Colon (tissue), 2 donors: ENCODE results near the gene ASIC2.

ENCODE experiments used
- FAIRE-seq: peaks from 2 replicates; lab custom pipeline; 2012; peaks lifted over from hg19 to GRCh38; lab: Jason Lieb, UNC
- donor health status: control.
- donor health status: control.

Gene ASIC2

DNA sequence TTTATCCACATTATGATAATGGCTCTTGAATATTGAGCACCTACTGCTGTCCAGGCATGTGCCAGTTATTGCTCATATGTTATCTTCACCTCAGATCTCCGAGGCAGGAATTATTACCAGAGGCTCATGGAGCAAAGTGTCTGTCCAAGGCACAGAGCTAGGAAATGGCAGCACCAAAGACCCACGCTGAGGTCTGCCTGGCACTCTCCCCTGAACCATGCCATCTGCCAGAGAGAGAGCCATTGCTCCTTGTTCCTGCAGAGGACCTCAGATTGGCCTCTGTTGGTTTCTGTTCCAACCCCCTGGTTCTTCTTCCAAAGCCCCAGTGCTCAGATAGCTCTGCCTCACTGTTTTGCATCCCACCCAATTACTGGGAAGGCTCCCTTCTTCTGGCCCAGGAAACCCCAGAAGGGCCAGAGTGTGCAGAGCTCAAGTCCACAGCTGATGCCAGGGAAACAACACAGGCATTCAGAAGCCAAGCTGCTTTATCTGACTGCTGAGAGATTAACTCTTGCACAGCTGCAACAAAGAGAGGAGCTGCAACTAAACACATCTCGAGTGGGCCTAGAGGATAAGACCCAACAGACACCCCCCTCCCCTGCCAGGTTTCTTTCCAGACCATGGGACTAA lies 5.9 kb downstream of the ASIC2 start:
- FAIRE-seq: no peak

DNA sequence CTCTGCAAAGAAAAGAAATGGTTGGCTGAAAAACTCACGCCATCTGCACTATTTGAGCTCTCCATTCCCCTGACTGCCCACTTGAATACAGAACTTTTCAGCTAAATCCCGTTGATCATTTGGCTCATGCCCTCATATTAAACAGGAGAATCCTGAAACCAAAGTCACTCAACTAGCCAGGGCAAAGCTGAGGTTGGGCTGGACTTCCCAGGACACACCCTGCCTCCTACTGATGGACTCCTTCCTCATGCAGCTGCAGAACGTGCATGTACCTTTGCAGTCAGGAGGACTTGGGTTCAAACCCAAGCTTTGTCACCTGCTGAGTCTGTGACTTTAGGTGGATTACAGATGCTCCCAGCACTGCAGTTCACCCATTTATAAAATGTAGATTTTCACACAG lies 7.7 kb downstream of the ASIC2 start:
- FAIRE-seq: no peak

DNA sequence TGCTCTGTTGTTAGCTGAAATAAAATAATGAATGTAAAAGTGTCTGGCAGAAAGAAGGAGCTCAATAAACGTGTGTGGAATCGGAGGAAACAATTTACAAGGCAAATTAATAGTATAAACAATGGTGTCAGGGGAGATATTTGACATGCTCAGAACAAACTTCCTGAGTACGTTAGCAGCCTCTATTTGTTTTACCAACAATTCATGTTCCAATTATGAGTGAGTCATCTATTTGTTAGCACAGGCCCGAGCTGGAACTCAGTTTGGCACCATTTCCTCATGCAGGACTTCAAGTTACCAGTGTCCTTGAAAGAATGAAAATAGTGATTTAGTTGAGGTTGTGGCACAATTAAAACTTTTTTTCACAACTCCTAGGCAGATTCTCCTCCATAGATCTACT lies 9.1 kb downstream of the ASIC2 start:
- no peak for FAIRE-seq

DNA sequence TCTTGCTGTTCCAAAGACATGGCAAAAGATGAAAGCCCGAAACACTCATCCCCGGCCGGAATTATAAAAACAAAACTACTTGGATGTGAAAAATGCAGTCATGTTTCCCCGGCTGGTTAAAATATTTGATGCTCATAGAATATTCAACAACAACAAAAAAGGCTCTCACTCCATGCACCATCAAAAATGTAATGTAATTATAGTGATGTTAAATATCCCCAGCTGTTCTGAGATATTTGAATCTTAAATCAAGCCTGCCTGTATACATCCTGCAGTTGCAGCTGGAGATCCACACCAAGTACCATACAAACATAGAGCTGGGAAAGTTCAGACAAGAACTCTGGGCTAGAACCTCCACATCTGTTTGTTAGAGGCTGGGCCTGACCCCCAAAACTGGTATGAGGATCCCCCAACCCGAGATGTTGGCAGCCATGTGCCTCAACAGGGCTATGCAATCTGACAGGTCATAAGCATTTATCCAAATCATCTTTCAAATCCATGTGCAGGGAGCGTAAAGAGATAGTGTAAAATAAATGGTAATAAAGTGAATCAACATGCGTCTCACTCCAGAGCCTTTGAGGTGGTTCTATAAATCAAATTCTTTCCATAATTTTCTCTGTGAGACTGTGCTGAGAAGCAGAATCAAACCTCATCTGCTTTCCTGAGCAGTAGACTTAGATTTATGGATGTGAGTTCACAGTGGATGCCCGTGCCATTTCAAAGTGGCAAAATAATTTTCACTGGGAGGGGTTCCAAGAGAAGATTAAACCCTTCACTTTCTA lies 12.7 kb downstream of the ASIC2 start:
- FAIRE-seq: no peak

DNA sequence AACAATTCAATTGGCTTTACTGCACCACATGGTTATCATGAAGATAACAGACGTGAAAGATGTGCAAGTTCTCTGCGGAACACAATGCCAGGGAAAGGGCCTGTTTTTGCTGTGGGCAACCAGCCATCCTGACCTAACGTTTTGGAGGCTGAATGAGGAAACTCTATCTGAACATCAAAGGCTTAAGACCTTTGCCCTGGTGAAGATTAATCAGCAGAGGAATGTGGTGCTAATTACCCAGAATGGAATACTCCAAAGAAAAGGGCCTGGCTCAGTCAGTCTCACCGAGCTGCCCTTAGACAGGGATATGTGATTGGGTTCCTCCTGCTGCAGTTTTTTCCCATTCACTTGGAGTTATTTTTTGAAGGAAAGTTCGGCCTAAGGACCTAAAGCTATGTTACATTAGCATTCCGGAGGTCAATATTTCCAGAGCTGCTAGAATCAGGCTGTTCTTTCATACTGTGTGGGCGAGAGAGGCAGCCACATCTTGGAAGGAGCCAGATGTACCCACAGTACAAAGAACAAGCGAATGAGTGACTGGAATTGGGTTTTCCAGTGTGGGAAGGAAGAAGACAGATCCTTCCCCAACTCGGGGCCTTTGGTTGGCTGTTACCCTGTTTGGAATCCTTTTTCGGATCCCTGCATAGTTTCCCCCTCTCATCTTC lies 15.5 kb downstream of the ASIC2 start:
- no peak for FAIRE-seq

DNA sequence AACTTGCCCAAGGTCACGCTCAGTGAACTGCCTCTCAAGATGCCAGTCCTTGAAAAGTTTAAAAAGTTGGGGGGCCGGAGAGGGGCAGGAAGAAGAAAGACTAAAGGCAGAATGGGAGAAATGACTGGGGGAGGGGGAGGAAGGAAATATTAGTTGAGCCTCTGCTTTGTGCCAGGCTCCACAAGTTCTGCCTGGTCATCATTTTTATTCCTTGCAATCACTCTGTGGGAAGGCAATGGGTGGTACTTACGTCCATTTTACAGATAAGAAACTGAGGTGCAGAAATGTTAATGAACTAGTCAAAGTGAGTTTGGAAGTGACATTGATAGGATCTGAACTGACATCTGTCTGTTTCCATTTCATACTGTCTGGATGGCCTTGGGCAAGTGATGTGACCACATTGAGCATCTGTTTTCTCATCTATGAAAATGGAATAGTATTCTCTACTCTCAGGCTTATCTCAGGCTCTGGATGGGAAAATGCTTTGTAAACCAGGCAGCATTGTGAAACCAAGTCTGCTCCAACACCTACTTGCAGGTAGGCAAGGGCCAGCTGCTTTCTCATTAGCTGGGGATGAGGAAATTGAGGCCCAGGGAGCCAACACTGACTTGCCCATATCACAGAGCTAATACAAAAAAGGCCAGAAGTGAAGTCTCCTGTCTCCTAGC lies 19.2 kb downstream of the ASIC2 start:
- no peak for FAIRE-seq

DNA sequence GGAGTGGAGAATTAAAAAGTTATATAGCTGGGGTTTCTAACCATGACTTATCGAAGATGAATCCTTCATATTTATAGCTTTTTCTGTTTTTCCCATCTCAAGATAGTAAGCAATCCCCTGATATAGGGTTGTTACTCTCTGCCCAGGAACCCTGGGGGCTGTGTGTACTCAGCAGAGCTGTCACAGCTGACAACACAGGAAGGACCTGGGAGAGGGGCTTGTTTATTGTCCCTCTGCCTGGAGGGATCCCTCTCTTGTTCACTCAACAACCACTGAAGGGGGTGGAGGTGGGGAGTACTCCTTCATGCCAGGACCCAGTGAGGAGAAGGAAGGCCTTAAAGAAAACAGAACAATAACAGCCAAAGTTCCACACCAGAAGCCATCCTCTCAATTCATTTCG lies 19.8 kb downstream of the ASIC2 start:
- FAIRE-seq: no peak

DNA sequence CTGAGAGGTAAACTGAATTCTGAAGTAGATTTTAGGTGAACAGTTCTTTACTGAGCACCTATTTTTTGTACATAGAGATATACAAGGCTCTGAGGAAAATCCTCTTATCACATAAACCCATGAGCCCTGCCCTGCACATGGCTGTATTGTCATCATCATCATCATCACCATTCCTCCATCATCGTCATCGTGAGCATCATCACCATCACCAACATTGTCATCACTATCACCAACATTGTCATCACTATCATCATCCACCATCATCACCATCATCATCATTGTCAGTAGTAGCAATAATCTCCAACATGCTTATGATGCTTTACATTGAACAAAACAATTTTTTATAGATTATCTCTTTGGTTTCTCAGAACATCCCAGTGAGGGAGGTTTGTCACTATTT lies 20.7 kb downstream of the ASIC2 start:
- no peak for FAIRE-seq

DNA sequence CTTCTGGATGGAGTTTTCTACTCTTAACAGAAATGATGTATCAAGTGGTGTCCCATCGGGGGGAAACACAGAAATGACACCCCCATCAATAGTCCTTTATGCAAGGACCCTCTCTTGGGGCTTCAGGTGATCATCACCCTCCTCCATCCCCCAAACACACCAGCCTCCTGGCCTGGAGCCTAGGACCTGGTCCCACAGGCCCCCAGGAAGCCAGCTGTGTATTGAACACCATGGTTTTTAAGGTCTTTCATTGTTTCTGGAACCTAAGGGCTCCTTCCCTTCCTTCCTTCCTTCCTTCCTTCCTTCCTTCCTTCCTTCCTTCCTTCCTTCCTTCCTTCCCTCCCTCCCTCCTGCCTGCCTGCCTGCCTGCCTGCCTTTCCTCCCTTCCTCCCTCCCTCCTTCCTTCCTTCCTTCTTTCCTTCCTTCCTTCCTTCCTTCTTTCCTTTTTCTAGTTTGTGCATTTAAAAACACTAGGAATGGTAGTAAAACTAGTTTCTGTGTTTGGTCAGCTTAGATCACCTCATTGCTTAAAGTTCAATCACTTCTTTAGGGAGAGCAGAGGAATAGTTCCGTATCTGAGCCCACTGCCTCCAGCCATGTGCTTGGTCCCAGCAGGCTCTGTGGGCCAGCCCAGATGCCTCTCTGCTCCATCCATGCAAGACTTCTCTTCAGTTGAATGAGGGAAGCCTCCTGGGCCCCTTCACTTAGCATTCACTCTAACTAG lies 23.6 kb downstream of the ASIC2 start:
- FAIRE-seq: no peak

DNA sequence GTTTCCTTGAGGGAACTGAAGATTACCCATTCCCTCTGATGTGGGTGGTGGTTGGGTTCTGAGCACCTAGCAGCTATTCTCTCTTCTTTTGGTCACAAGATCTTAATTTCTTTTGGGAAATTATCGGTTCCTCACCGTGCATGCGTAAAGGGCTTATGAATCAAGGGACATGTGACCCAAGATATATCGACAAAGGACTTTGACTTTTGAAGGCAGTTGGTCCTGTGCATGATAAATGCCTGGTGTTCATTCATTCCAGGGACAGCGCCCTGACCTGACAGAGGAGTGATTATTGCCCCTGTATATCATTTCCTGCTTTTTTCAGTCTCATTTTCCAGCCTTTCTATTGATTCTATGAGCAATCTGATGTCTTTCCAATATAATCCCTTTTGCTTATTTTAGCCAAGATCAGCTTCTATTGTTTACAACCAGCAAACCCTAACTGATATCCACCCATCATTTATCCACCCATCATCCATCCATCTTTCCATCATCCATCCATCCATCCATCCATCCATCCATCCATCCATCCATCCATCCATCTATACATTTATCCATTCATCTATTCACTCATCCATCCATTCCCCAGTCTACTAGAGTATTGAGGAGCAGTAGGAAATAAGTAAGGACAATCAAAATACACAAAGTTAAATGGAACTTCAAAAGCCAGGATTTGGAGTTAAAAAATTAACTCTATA lies 25.1 kb downstream of the ASIC2 start:
- no peak for FAIRE-seq

DNA sequence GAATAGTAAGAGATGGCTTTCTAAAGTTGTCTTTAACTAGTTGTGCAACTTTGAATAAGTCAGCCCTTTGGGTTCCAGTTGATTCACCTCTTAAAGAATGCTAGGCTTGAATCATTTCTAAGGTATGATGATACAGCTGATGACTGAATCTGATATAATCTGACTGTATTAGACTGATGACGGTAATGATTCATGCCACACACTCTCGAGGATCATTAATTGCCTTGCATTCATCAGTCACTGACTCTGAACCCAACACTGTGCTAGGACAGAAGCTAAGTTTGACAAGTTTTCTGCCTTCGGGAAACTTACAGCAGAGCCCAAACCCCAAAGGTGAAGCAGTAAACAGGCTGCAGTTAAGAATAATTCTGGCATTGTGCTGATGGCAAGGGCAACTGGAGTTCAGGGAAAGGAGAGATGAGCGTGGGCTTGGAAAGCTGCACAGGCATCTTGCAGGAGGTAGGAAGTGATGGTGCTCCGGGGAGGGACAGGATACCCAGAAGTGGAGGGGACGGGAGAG lies 25.8 kb downstream of the ASIC2 start:
- no peak for FAIRE-seq

DNA sequence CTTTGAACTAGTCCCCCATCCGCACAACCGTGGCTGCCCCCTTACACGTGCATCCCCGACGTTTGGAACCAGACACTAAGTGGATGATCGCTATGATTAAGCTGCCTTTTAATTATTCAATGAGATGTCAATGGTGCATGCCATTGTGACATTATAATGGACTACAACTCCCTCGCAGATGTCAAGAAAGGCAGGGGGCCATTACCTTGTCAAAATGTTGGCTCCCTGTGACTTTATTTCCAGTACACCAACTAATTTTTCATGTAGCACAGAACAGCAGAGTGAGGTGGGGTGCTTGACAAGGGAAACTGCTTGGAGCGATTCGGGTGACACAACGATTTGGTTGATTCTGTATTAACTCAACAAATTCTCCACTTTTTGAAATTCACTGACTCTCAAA lies 26.5 kb downstream of the ASIC2 start:
- no peak for FAIRE-seq

DNA sequence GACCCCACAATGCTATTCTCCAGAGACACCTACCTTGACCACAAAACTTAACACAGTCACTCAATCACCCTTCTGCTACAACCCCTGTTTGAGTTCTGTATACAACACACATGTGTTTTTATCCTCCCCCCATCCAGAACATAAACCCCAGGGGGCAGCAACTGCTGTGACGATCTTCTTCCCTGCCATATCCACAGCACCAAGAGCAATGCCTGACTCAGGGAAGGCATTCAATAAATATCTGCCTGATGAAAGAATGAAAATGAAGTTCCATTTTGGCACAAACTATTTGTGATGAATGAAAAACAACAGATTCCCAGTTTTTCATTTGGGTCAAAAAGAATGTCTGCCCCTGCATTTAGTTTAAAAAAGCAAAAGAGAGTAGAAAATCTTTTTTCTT lies 27.0 kb downstream of the ASIC2 start:
- no peak for FAIRE-seq

DNA sequence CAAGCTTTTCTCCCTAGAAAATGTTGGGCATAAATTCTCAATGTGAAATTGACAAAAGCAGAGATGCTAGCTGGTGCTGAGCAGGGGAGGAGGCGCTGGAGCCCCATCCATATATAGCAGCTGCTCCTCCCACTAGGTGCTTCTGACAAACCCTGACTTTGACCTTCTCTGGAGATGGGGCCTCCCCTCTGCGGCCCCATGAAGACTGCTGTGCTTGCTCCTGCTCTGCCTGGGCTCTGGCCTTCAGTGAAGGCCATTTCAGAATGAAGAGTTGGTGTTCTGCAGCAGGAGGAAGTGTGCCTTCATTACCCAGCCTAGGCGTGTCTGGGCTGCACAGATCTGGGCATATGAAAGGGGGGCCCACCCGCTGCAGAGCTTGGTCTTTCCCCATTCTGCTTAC lies 29.7 kb downstream of the ASIC2 start:
- no peak for FAIRE-seq

DNA sequence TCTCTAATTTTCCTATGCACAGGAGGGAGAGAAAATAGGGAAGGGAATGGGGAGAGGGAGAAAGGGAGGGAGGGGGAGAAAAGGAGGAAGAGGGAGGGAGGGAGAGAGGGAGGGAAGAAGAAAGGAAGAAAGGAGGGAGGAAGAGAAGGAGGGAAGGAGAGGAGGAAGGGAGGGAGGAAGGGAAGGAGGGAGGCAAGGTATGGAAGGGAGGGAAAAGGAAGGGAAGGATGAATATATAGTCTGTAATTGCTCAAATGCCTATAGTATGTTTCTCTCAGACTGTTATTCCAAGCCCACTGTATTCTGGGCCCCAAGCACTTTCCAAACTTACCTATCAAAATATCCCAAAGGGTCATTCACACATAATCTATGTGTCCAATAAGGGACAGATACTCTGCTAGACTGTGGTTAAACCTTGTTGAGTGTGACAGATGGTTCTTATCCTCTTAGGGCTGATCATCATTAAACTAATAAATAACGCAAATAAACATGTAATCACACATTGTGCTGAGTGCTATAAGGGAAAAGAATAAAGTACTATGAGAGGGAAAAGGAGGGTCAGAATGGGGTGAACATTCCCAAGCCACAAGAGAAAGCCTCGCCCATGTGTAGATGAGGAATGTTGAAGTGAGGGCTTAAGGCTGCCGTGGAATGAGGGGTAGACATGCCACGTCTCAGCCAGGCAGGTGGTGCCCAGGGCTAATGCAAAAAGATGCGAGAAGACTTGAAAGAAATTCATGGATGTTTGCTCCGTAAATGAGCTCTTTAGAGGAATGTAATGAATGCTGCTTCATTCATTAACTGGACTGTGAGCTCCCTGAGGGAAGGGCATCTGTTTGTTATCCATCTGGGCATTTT lies 30.6 kb downstream of the ASIC2 start:
- no peak for FAIRE-seq

DNA sequence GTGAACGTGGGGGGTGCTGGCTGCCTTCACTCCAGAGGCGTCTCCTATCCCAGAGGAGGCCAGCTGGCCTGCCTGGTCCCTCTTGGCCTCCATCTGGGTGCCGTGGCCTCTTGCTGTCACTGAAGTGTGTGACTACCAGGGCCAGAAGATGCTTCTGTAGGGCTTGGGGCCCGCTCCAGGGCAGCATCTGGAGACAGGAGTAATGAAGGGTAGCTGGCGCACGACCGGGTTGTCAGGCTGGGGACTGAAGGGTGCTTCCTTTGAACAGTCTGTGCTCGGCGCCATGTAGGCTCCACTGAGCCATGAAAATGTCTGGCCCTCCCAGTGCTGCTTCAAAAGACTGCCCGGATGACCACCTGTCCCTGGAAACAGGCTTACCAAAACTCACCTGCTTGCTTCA lies 31.3 kb downstream of the ASIC2 start:
- no peak for FAIRE-seq

DNA sequence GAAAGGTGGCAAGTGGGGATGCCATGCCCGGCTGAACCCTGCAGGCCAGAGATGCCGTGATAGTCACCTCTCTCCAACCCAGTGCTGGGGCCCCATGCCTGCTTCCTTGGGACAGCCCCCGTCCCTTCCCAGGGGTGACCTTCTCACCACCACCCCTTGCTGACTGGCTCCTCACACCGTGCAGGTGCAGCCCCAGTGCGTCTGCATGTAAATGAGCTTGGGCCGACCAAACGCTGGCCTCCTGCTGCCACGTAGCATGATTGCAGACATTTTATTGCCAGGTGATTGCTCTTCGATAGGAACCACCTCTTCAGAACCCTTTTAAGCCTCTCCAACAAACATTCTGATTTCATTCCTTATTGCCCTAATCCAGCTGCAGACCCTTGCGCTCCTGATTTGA lies 32.5 kb downstream of the ASIC2 start:
- no peak for FAIRE-seq

DNA sequence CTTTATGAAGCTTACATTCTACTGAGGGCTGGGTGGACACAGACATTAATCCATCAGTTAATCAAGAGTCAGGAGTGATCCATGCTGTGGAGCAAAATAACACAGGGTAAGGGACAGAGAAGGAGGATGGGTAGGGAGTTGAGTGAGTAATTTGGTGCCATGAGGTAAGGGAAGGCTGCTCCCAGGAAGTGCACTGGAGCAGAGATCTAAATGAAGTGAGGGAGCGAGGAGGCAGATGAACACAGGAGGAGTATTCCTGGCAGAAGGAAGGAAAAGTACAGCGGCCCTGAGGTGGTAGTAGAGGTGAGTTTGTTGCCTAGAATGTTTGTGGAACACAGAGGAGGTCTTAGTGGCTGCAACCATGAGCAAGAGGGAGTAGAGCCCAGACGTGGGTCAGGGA lies 34.8 kb downstream of the ASIC2 start:
- FAIRE-seq: no peak

DNA sequence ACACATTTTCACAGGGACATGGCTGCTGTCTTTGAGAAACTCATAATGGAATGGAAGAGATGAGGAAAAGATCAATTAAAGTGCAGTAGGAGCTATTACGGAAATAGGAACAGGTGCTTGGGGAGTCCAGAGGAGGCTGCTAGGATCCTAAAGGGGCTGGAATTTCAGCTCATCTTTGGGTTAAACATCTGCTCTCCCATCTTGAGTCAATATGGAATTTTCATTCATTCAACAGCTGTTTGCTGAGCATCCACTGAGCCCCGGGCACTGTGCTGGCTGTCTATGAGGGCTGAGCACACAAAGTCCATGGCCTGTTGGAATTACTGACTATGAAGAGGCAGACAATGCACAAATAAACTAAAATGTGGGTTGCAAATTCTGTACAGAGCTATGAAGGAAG lies 47.9 kb downstream of the ASIC2 start:
- no peak for FAIRE-seq

DNA sequence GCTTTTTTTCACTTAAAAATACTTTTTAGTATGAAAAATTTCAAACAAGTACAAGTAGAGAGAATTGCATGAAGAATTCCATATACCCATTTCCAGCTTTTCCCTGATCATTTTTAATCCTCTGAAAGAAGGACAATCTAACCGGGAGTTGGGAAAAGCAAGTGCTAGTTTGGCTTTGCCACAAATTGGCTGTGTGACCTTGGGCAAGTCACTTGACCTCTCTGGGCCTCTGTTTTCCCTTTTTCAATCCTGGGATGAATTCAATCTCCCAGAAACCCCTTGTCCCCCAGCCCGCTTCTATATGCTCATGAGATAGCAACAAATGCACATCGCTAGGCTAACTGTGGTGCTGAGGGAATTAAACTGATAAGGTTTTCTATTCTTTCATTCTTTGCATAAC lies 49.4 kb downstream of the ASIC2 start:
- FAIRE-seq: no peak
